HCT116 (cell line): Measurements from ENCODE around the gene CLASP1.

Source experiments
- ELF1 ChIP-seq: IDR thresholded peaks from 2 replicates; pipeline ENCODE4 v1.6.1; 2012; ENCODE audit warnings: low read depth, borderline replicate concordance
- EZH2phosphoT487 ChIP-seq: fragments of 200-600 bp; IDR thresholded peaks from 2 replicates; pipeline ENCODE4 v1.6.1; 2018; ENCODE audit warnings: antibody characterized with exemption, borderline replicate concordance
- RAD21 ChIP-seq: IDR thresholded peaks from 2 replicates; pipeline ENCODE4 v1.6.1; 2012; ENCODE audit warnings: low read depth, mild to moderate bottlenecking
- SIN3A ChIP-seq: IDR thresholded peaks from 2 replicates; pipeline ENCODE4 v1.6.1; 2012; ENCODE audit warnings: low read depth
- SP1 ChIP-seq: IDR thresholded peaks from 2 replicates; pipeline ENCODE4 v1.6.1; 2012; ENCODE audit warnings: low read depth
- TF ChIP-seq, protein P1 (sequence below), 3 experiments: fragments of 200-600 bp in 1 of 3; sonication (generic) in 1 of 3; IDR thresholded peaks in 2 of 3; conservative IDR thresholded peaks in 1 of 3; 2 replicates each; pipeline ENCODE4 v1.5.1; 2012 to 2017; ENCODE audit warnings: low read depth in 2 of 3, low read length in 2 of 3, antibody characterized with exemption in 1 of 3, borderline replicate concordance in 1 of 3, control low read depth in 1 of 3, mild to moderate bottlenecking in 1 of 3, mixed read lengths in 1 of 3, mixed run types in 1 of 3, moderate library complexity in 1 of 3; ENCODE audit not compliant: insufficient read depth in 1 of 3

DNA sequence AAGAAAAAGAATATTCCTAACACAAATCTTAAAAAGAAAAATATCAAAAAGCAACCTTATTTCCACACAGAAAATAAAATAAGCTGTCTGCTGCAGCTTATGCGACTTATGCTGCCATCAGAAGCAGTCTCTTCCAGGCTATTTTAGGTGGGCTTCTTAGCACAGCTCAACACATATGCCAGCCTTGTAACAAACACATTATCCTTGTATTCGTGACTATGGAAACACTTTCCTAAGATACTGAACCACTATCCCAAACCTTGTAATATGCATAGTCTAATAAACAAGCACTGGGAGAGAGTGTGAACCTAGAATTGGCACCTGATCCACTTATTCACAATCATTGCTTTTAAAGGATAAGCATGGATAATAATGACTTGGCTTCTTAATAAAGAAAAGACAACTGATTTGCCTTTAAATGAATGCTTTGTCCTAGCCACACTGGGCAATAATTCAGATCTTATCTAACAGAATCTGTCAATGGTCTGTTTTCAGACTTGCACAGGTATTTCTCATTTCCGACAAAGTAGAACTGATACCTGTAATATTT is 158.6 kb downstream of the CLASP1 start:
- TF ChIP-seq, protein P1, sequence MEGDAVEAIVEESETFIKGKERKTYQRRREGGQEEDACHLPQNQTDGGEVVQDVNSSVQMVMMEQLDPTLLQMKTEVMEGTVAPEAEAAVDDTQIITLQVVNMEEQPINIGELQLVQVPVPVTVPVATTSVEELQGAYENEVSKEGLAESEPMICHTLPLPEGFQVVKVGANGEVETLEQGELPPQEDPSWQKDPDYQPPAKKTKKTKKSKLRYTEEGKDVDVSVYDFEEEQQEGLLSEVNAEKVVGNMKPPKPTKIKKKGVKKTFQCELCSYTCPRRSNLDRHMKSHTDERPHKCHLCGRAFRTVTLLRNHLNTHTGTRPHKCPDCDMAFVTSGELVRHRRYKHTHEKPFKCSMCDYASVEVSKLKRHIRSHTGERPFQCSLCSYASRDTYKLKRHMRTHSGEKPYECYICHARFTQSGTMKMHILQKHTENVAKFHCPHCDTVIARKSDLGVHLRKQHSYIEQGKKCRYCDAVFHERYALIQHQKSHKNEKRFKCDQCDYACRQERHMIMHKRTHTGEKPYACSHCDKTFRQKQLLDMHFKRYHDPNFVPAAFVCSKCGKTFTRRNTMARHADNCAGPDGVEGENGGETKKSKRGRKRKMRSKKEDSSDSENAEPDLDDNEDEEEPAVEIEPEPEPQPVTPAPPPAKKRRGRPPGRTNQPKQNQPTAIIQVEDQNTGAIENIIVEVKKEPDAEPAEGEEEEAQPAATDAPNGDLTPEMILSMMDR (IDR thresholded peaks at IDR 0.05 in 2 of 3, conservative IDR thresholded peaks at IDR 0.05 in 1 of 3; ENCODE audit: borderline replicate concordance in 1 of 3, insufficient read depth in 1 of 3, low read depth in 2 of 3, low read length in 2 of 3), result no peak
- TF ChIP-seq SP1 (no peak), ELF1 (no peak), RAD21 (no peak), SIN3A (no peak), EZH2phosphoT487 (no peak)
